HEK293T (cell line): ENCODE measurements around the gene SLC8A1.

Source experiments
- FOXK2 ChIP-seq: fragments of 450-650 bp; IDR thresholded peaks from 2 replicates; pipeline ENCODE4 v1.6.1; 2016; ENCODE audit warnings: mild to moderate bottlenecking
- HDGF ChIP-seq: fragments of 450-650 bp; IDR thresholded peaks from 2 replicates; pipeline ENCODE4 v1.6.1; 2017; ENCODE audit warnings: antibody characterized with exemption, borderline replicate concordance
- PKNOX1 ChIP-seq: fragments of 450-650 bp; IDR thresholded peaks from 2 replicates; pipeline ENCODE4 v1.6.1; 2016
- SP1 ChIP-seq: fragments of 450-650 bp; IDR thresholded peaks from 2 replicates; pipeline ENCODE4 v1.6.1; 2017
- SUZ12 ChIP-seq: fragments of 450-650 bp; IDR thresholded peaks from 2 replicates; pipeline ENCODE4 v1.6.1; 2016; ENCODE audit warnings: mild to moderate bottlenecking
- TARDBP ChIP-seq: fragments of 450-650 bp; IDR thresholded peaks from 2 replicates; pipeline ENCODE4 v1.6.1; 2016
- ZNF384 ChIP-seq: fragments of 450-650 bp; IDR thresholded peaks from 2 replicates; pipeline ENCODE4 v1.6.1; 2016

GRCh38 chr2:40192864-40193669 lies 258.8 kb downstream of the SLC8A1 start:
- no peak for TF ChIP-seq ZNF384
- TF ChIP-seq PKNOX1 = no peak
- TF ChIP-seq SP1 = no peak
- TF ChIP-seq FOXK2 = no peak
- no peak for TF ChIP-seq SUZ12
- no peak for TF ChIP-seq TARDBP
- TF ChIP-seq HDGF = no peak
